ENCODE data around the gene MAPKAP1.

GRCh38 chr9:125468646-125469045, 238.4 kb downstream of the MAPKAP1 start:
- no peak for TF ChIP-seq CTCF (IDR thresholded peaks at IDR 0.05)
- no peak for TF ChIP-seq POLR2A (IDR thresholded peaks at IDR 0.05)
